SH-SY5Y (cell line): Measurements from ENCODE around the gene TXNRD1.

Experiments used
- GATA2 ChIP-seq: IDR thresholded peaks from 2 replicates; pipeline ENCODE4 v1.6.1; 2011; ENCODE audit warnings: mild to moderate bottlenecking, low read depth, low read length
- GATA3 ChIP-seq: IDR thresholded peaks from 2 replicates; pipeline ENCODE4 v1.6.1; 2011; ENCODE audit warnings: low read depth, mild to moderate bottlenecking, low read length, moderate library complexity

Gene TXNRD1

GRCh38 chr12:104359216-104359615, 143.6 kb downstream of the TXNRD1 start:
- no peak for TF ChIP-seq GATA3
- TF ChIP-seq GATA2 = no peak

- no peak for TF ChIP-seq GATA3
- TF ChIP-seq GATA2 = no peak
Observed at GRCh38 chr12:104360157-104360556, 144.6 kb downstream of the TXNRD1 start.

- TF ChIP-seq GATA3 = no peak
- TF ChIP-seq GATA2 = no peak
Observed at GRCh38 chr12:104360983-104361707, 145.6 kb downstream of the TXNRD1 start.

- TF ChIP-seq GATA3 = no peak
- TF ChIP-seq GATA2 = no peak
Observed at GRCh38 chr12:104365921-104366410, 150.4 kb downstream of the TXNRD1 start.

GRCh38 chr12:104369708-104370107, 154.1 kb downstream of the TXNRD1 start:
- TF ChIP-seq GATA3 (no peak), GATA2 (no peak)

- TF ChIP-seq GATA3 = no peak
- TF ChIP-seq GATA2 = no peak
Observed at GRCh38 chr12:104371043-104371870, 155.7 kb downstream of the TXNRD1 start.

- TF ChIP-seq GATA3 = no peak
- no peak for TF ChIP-seq GATA2
Observed at GRCh38 chr12:104372061-104372720, 156.6 kb downstream of the TXNRD1 start.

- TF ChIP-seq GATA2 (no peak), GATA3 (no peak)
Observed at GRCh38 chr12:104372721-104373335, 157.2 kb downstream of the TXNRD1 start.

- no peak for TF ChIP-seq GATA2
- TF ChIP-seq GATA3 = no peak
Observed at GRCh38 chr12:104374071-104374470, 158.5 kb downstream of the TXNRD1 start.

- TF ChIP-seq GATA2 = no peak
- TF ChIP-seq GATA3 = no peak
Observed at GRCh38 chr12:104374806-104375205, 159.2 kb downstream of the TXNRD1 start.

- TF ChIP-seq GATA3 (no peak), GATA2 (no peak)
Observed at GRCh38 chr12:104375775-104376174, 160.2 kb downstream of the TXNRD1 start.

- TF ChIP-seq GATA3 (no peak), GATA2 (no peak)
Observed at GRCh38 chr12:104376650-104377513, 161.3 kb downstream of the TXNRD1 start.

GRCh38 chr12:104377514-104377812, 161.9 kb downstream of the TXNRD1 start:
- no peak for TF ChIP-seq GATA3
- no peak for TF ChIP-seq GATA2

GRCh38 chr12:104378427-104378826, 162.8 kb downstream of the TXNRD1 start:
- TF ChIP-seq GATA3 (no peak), GATA2 (no peak)
